HG02571 (cell line): ENCODE results near the gene ITGB1BP1.

ENCODE experiments used
- ATAC-seq: cut with Tn5 transposase; IDR thresholded peaks from one replicate; pipeline ENCODE4 v1.9.1; 2021; ENCODE audit warnings: mild to moderate bottlenecking, moderate library complexity; ENCODE audit not compliant: unreplicated experiment

ITGB1BP1 gene

GRCh38 chr2:9380702-9381628, 42.4 kb downstream of the ITGB1BP1 start:
- no peak for ATAC-seq

- no peak for ATAC-seq
Observed at GRCh38 chr2:9379391-9379755, 44.0 kb downstream of the ITGB1BP1 start.

GRCh38 chr2:9378433-9379390, 44.6 kb downstream of the ITGB1BP1 start:
- no peak for ATAC-seq

- ATAC-seq = no peak
Observed at GRCh38 chr2:9377461-9378097, 45.7 kb downstream of the ITGB1BP1 start.

- ATAC-seq = no peak
Observed at GRCh38 chr2:9375857-9376428, 47.4 kb downstream of the ITGB1BP1 start.

GRCh38 chr2:9374071-9374730, 49.1 kb downstream of the ITGB1BP1 start:
- no peak for ATAC-seq

- ATAC-seq = no peak
Observed at GRCh38 chr2:9373476-9373875, 49.9 kb downstream of the ITGB1BP1 start.

GRCh38 chr2:9373047-9373446, 50.3 kb downstream of the ITGB1BP1 start:
- ATAC-seq = no peak

GRCh38 chr2:9370746-9371145, 52.6 kb downstream of the ITGB1BP1 start:
- ATAC-seq = no peak

GRCh38 chr2:9366026-9366425, 57.3 kb downstream of the ITGB1BP1 start:
- no peak for ATAC-seq

- ATAC-seq = no peak
Observed at GRCh38 chr2:9365498-9366019, 57.8 kb downstream of the ITGB1BP1 start.

GRCh38 chr2:9364791-9365497, 58.4 kb downstream of the ITGB1BP1 start:
- no peak for ATAC-seq

- ATAC-seq = no peak
Observed at GRCh38 chr2:9364373-9364772, 59.0 kb downstream of the ITGB1BP1 start.

GRCh38 chr2:9360701-9361100, 62.6 kb downstream of the ITGB1BP1 start:
- ATAC-seq = no peak

GRCh38 chr2:9360110-9360509, 63.2 kb downstream of the ITGB1BP1 start:
- ATAC-seq = no peak

- ATAC-seq = no peak
Observed at GRCh38 chr2:9359463-9359862, 63.9 kb downstream of the ITGB1BP1 start.

GRCh38 chr2:9358846-9359245, 64.5 kb downstream of the ITGB1BP1 start:
- ATAC-seq = no peak

GRCh38 chr2:9356261-9356660, 67.1 kb downstream of the ITGB1BP1 start:
- no peak for ATAC-seq

- ATAC-seq = no peak
Observed at GRCh38 chr2:9355716-9356115, 67.6 kb downstream of the ITGB1BP1 start.
